Liver (tissue), 9 donors: Measurements from ENCODE around the gene RFX4. TPM values are rescaled to one million over a fixed set of nuclear protein-coding genes. Genes with fewer than 3 reads are reported as not detected.

Experiments used
- DNase-seq: peaks from one replicate; pipeline ENCODE4 v3.0.0-alpha.2; 2017; ENCODE audit warnings: low spot score
- H3K27ac ChIP-seq, 2 donors: one replicate each; pipeline ENCODE4 v1.7.0; 2013; ENCODE audit warnings: inconsistent platforms in 2 of 2, low read length in 2 of 2, control low read depth in 1 of 2, low read depth in 1 of 2, mild to moderate bottlenecking in 1 of 2
- H3K27me3 ChIP-seq, 4 donors: one replicate each; pipeline versions ENCODE4 v1.6.1 to v1.7.0; 2013; ENCODE audit warnings: low read length in 3 of 4, inconsistent platforms in 1 of 4, mild to moderate bottlenecking in 1 of 4, moderate library complexity in 1 of 4; ENCODE audit not compliant: control insufficient read depth in 4 of 4, insufficient read depth in 4 of 4
- H3K36me3 ChIP-seq, 4 donors: one replicate each; pipeline versions ENCODE4 v1.6.1 to v1.7.0; 2013; ENCODE audit warnings: low read length in 3 of 4, mild to moderate bottlenecking in 3 of 4, low read depth in 1 of 4, moderate library complexity in 1 of 4; ENCODE audit not compliant: control insufficient read depth in 4 of 4, insufficient read depth in 3 of 4
- H3K4me1 ChIP-seq, 4 donors: one replicate each; pipeline versions ENCODE4 v1.6.1 to v1.7.0; 2013; ENCODE audit warnings: low read length in 3 of 4, mild to moderate bottlenecking in 3 of 4, moderate library complexity in 1 of 4; ENCODE audit not compliant: control insufficient read depth in 4 of 4, insufficient read depth in 4 of 4
- H3K4me3 ChIP-seq, 3 donors: one replicate each; pipeline versions ENCODE4 v1.6.1 to v1.7.0; 2013; ENCODE audit warnings: low read length in 3 of 3, control low read depth in 1 of 3, low read depth in 1 of 3, mild to moderate bottlenecking in 1 of 3
- H3K9ac ChIP-seq, 2 donors: one replicate each; pipeline ENCODE4 v1.7.0; 2013; ENCODE audit warnings: low read length in 2 of 2, mild to moderate bottlenecking in 2 of 2, moderate library complexity in 2 of 2, control low read depth in 1 of 2, low read depth in 1 of 2
- H3K9me3 ChIP-seq, 4 donors: one replicate each; pipeline versions ENCODE4 v1.6.1 to v1.7.0; 2013; ENCODE audit warnings: low read length in 3 of 4; ENCODE audit not compliant: control insufficient read depth in 4 of 4
- CTCF ChIP-seq: fragments of 150-350 bp; IDR thresholded peaks from 2 replicates; pipeline ENCODE4 v1.5.1; 2017; ENCODE audit warnings: improper control_type of control experiment, low read depth, low read length; ENCODE audit not compliant: missing input control
- EGR1 ChIP-seq, 2 donors: IDR thresholded peaks; 2 replicates each; pipeline ENCODE4 v1.6.1; 2016 to 2018; ENCODE audit warnings: antibody characterized with exemption in 2 of 2, low read depth in 2 of 2
- FOXA1 ChIP-seq: IDR thresholded peaks from 2 replicates; pipeline ENCODE4 v1.6.1; 2016; ENCODE audit warnings: antibody characterized with exemption
- HNF4A ChIP-seq, 2 donors: conservative IDR thresholded peaks; 2 replicates each; pipeline ENCODE4 v1.6.1; 2016; ENCODE audit warnings: antibody characterized with exemption in 2 of 2, mild to moderate bottlenecking in 2 of 2
- HNF4G ChIP-seq: IDR thresholded peaks from 2 replicates; pipeline ENCODE4 v1.6.1; 2016; ENCODE audit warnings: antibody characterized with exemption
- JUND ChIP-seq, 2 donors: IDR thresholded peaks; 2 replicates each; pipeline ENCODE4 v1.6.1; 2016; ENCODE audit warnings: antibody characterized with exemption in 2 of 2
- RAD21 ChIP-seq, 2 donors: IDR thresholded peaks; 2 replicates each; pipeline ENCODE4 v1.6.1; 2016; ENCODE audit warnings: antibody characterized with exemption in 2 of 2, mild to moderate bottlenecking in 2 of 2
- TAF1 ChIP-seq: conservative IDR thresholded peaks from 2 replicates; pipeline ENCODE4 v1.6.1; 2016; ENCODE audit warnings: antibody characterized with exemption, mild to moderate bottlenecking
- YY1 ChIP-seq: IDR thresholded peaks from 2 replicates; pipeline ENCODE4 v1.6.1; 2016; ENCODE audit warnings: antibody characterized with exemption, mild to moderate bottlenecking
- ZBTB33 ChIP-seq: IDR thresholded peaks from 2 replicates; pipeline ENCODE4 v1.6.1; 2016; ENCODE audit warnings: antibody characterized with exemption
- WGBS: extraction: QIAGEN DNeasy Blood & Tissue Kit; methylation state at CpG from one replicate; pipeline ENCODE4 v1.1.7; 2013; 5-methylcytosine and 5-hydroxymethylcytosine counted together
- polyA plus RNA-seq, 2 donors: library from polyadenylated mRNA; stranded (reverse) in 1 of 2; unstranded in 1 of 2; fragments of 200-250 nt in 1 of 2; fragments of >200 nt in 1 of 2; fragmentation: Nextera tagmentation in 1 of 2; extraction: Ambion mirVana in 1 of 2; gene quantifications; one replicate each; pipeline versions ENCODE4 v1.2.1 to v1.2.3, GENCODE V29; 2013 to 2015
- total RNA-seq, 2 donors: library from RNA; depleted of rRNA; stranded (reverse); fragments of >200 nt; gene quantifications; one replicate each; pipeline ENCODE4 v1.2.3, GENCODE V29; 2014
- TF ChIP-seq, protein P1 (sequence below): IDR thresholded peaks from 2 replicates; pipeline ENCODE4 v1.6.1; 2016; ENCODE audit warnings: antibody characterized with exemption, mild to moderate bottlenecking
- TF ChIP-seq, protein P2 (sequence below): IDR thresholded peaks from 2 replicates; pipeline ENCODE4 v1.6.1; 2016; ENCODE audit warnings: antibody characterized with exemption
- donor health status: healthy.
- donor health status: healthy.
- donor health status: healthy.
- donor health status: healthy.
- donor health status: healthy.

The RFX4 gene
- total and polyA plus RNA-seq, 4 donors, result not detected

- Histone ChIP-seq H3K9me3 (no peaks in the 10 kb centered on the region), H3K9ac (no peak overlapping the region), H3K36me3 (no peaks in the 10 kb centered on the region), H3K27me3 (peaks cover 10 to 28% (median 19%) of the 10 kb centered on the region in 4 donors), H3K4me3 (peak overlapping the region in 1 of 3 donors; percentile 32), H3K27ac (no peak overlapping the region), H3K4me1 (peaks cover 19 to 42% (median 30%) of the 10 kb centered on the region in 4 donors)
- DNase-seq, result no peak
- WGBS, result 3% methylated on average over 52 of the region's 52 CpGs
- TF ChIP-seq, protein P1, sequence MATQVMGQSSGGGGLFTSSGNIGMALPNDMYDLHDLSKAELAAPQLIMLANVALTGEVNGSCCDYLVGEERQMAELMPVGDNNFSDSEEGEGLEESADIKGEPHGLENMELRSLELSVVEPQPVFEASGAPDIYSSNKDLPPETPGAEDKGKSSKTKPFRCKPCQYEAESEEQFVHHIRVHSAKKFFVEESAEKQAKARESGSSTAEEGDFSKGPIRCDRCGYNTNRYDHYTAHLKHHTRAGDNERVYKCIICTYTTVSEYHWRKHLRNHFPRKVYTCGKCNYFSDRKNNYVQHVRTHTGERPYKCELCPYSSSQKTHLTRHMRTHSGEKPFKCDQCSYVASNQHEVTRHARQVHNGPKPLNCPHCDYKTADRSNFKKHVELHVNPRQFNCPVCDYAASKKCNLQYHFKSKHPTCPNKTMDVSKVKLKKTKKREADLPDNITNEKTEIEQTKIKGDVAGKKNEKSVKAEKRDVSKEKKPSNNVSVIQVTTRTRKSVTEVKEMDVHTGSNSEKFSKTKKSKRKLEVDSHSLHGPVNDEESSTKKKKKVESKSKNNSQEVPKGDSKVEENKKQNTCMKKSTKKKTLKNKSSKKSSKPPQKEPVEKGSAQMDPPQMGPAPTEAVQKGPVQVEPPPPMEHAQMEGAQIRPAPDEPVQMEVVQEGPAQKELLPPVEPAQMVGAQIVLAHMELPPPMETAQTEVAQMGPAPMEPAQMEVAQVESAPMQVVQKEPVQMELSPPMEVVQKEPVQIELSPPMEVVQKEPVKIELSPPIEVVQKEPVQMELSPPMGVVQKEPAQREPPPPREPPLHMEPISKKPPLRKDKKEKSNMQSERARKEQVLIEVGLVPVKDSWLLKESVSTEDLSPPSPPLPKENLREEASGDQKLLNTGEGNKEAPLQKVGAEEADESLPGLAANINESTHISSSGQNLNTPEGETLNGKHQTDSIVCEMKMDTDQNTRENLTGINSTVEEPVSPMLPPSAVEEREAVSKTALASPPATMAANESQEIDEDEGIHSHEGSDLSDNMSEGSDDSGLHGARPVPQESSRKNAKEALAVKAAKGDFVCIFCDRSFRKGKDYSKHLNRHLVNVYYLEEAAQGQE, result peak; percentile 94
- no peak for TF ChIP-seq FOXA1
Measured at GRCh38 chr12:106581543-106582248, 1.1 kb upstream of the RFX4 start.

GRCh38 chr12:106582249-106582591, 584 bp upstream of the RFX4 start:
- whole genome bisulfite sequencing, result 9% methylated on average over 16 of the region's 16 CpGs
- peaks cover 13 to 32% (median 19%) of the 10 kb centered on the region in 4 donors for H3K27me3 ChIP-seq
- TF ChIP-seq HNF4G, result no peak
- TF ChIP-seq CTCF, result no peak
- TF ChIP-seq, protein P2, sequence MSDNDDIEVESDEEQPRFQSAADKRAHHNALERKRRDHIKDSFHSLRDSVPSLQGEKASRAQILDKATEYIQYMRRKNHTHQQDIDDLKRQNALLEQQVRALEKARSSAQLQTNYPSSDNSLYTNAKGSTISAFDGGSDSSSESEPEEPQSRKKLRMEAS, result no peak
- no peak for TF ChIP-seq HNF4A (conservative IDR thresholded peaks at IDR 0.05)
- TF ChIP-seq ZBTB33, result no peak
- no peak for TF ChIP-seq FOXA1
- TF ChIP-seq, protein P1, result no peak
- no peak for TF ChIP-seq JUND (IDR thresholded peaks at IDR 0.05)
- no peak for TF ChIP-seq YY1
- TF ChIP-seq EGR1 (IDR thresholded peaks at IDR 0.05; ENCODE audit: low read depth in 2 of 2), result no peak
- no peak for TF ChIP-seq RAD21 (IDR thresholded peaks at IDR 0.05)
- TF ChIP-seq TAF1, result no peak

More at GRCh38 chr12:106582249-106582591, 584 bp upstream of the RFX4 start:
- no peaks in the 10 kb centered on the region for H3K9me3 ChIP-seq
- H3K4me1 ChIP-seq, result peaks cover 20 to 47% (median 31%) of the 10 kb centered on the region in 4 donors
- no peak for DNase-seq
- H3K9ac ChIP-seq, result no peak overlapping the region
- H3K36me3 ChIP-seq, result no peaks in the 10 kb centered on the region
- H3K27ac ChIP-seq, result no peak overlapping the region
- H3K4me3 ChIP-seq, result peak overlapping the region in 1 of 3 donors; percentile 40
